HG03571 (cell line): ENCODE results near the gene NOTCH4.

Experiments
- ATAC-seq: cut with Tn5 transposase; IDR thresholded peaks from one replicate; pipeline ENCODE4 v1.9.1; 2021; ENCODE audit not compliant: unreplicated experiment

NOTCH4 gene

DNA sequence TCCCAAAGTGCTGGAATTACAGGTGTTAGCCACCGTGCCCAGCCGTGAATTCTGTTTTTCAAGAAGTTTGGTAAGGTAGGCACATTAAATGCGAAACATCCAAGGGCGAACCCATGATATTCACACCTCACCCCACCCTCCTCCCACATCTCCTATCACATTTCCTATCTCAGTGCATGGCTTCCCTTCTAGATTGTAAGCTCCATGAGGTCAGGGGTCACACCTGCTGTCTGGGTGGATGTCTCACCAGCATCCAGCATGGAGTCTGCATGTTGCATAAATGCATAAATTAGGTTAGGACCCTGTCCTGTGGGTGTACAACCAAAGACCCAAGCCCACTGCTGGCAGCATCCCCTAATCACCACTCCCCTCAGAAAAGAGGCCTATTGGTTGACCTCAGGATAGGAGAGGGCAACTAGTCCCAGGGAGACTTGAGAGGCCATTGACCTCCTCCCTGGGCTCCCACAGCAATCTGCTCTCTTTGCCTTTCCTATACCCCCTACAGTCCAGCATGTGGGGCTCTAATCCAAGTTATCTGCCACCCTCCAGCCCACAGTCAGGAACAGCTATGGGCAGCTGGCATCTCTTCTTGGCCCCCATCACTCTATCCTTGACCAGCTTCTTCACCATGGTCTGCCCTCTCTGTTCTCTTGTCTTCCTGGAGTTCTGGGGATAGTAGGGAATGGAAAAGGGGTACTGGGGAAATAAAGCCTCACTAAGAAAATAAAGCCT, 76.3 kb downstream of the NOTCH4 start:
- no peak for ATAC-seq

DNA sequence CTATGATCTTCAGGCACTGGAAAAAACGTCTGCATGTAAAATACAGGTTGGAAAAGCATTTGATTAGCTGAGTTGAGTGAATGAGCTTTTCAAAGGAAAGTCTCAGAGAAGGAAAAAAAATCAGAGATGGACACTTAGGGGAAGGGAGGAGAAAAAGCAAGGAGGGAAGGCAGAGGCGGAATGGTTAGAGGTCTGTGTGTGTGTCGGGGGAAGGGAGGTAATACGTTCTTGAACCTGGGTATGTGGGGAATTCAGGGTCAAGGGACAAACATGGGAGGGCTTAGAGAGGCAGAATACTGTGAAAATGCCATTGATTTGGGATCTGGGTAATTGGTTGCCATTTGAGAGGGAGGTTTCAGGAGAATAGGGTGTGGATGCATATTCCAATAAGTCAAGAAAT, 77.2 kb downstream of the NOTCH4 start:
- ATAC-seq: no peak

DNA sequence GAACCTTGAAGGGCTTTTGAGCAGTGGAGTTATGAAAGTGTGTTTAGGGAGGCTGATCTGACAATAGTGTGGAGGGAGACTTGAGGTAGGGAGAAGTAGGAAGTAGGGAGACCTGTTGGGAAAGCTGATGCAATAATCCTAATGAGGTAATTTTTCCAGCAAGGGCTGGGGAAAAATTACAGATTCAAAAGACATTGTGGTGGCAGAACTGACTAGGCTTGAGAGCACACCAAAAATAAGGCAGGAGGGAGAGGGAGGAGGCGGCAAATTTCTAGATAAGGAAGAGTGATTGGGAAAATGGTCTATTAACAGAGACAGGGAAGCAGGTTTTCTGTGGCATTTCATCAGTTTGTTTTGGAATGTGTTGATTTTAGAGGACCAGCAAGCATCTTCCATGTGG, 77.6 kb downstream of the NOTCH4 start:
- ATAC-seq: no peak
